ENCODE results near the gene HSDL2.

DNA sequence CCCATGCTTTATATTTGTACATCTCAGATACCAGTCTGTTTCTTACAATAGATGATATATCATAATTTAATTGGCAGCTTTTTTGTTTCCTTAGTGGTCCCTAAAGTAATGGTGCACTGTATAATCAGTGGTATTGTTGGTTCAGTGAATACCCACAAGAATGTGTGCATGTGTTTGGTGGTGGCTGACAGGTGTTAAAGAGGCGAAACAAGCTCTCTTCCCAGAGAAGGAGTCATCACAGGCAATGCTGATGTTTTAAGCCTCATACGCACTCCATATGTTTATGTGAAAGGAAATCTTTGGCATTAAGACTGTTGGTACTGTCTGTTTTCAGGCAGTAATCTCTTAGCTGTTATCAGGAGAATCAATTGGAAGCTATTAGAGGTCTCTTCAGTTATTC lies 57.5 kb downstream of the HSDL2 start:
- no peak for TF ChIP-seq GATA2 (IDR thresholded peaks at IDR 0.05; ENCODE audit: low read depth, low read length)
- TF ChIP-seq GATA3 (IDR thresholded peaks at IDR 0.05; ENCODE audit: low read depth, low read length) = no peak
